ENCODE measurements around the gene AOC3. TPM values are rescaled to one million over a fixed set of nuclear protein-coding genes. Genes with fewer than 3 reads are reported as not detected.

AOC3 gene
- total and polyA plus RNA-seq, 2 of the 13 experiments (the other 11 are each of a cell fraction or from before 2014, with no cell fraction given), result 8.7 to 51.7 TPM

GRCh38 chr17:42900460-42901331, 49.7 kb downstream of the AOC3 start, which contains the start of gene G6PC1 (continued):
- TF ChIP-seq PAX8 (CRISPR knock-in tag; IDR thresholded peaks at IDR 0.05; ENCODE audit: borderline replicate concordance) (no peak), HCFC1 (IDR thresholded peaks at IDR 0.05; ENCODE audit: low read depth, low read length) (no peak), TEF (CRISPR knock-in tag; IDR thresholded peaks at IDR 0.05) (no peak), MXI1 (IDR thresholded peaks at IDR 0.05; ENCODE audit: borderline replicate concordance, low read depth, low read length) (peak; percentile 67; the same call in 1 of the 3 replicates), ZNF280D (CRISPR knock-in tag; IDR thresholded peaks at IDR 0.05) (0 out of 2 replicates have a peak, but pooled peaks have one; percentile 10), PPARG (CRISPR knock-in tag; conservative IDR thresholded peaks at IDR 0.05) (peak; percentile 66; the same call in 1 of the 2 replicates), ZNF678 (CRISPR knock-in tag; IDR thresholded peaks at IDR 0.05) (no peak), RXRB (CRISPR knock-in tag; IDR thresholded peaks at IDR 0.05; ENCODE audit: borderline replicate concordance) (peak; percentile 98), CCAR2 (optimal IDR thresholded peaks at IDR 0.05; ENCODE audit: low read depth, low read length) (no peak), ZNF33A (CRISPR knock-in tag; IDR thresholded peaks at IDR 0.05; ENCODE audit: borderline replicate concordance) (peak; percentile 79; the same call in 1 of the 2 replicates), PRMT3 (CRISPR knock-in tag; IDR thresholded peaks at IDR 0.05; ENCODE audit: borderline replicate concordance, low read depth) (no peak), SALL1 (CRISPR knock-in tag; IDR thresholded peaks at IDR 0.05) (peak; percentile 98), RBM39 (IDR thresholded peaks at IDR 0.05; ENCODE audit: low read depth, low read length, poor library complexity, severe bottlenecking) (no peak), SMYD3 (CRISPR knock-in tag; IDR thresholded peaks at IDR 0.05) (no peak), ZNF891 (CRISPR knock-in tag; IDR thresholded peaks at IDR 0.05) (no peak), GRHL1 (CRISPR knock-in tag; conservative IDR thresholded peaks at IDR 0.05) (no peak), GABPB1 (CRISPR knock-in tag; IDR thresholded peaks at IDR 0.05) (peak; percentile 9; the same call in 1 of the 2 replicates), KAT7 (CRISPR knock-in tag; IDR thresholded peaks at IDR 0.05; ENCODE audit: borderline replicate concordance) (no peak; the same call in 1 of the 2 replicates), ZNF780A (CRISPR knock-in tag; IDR thresholded peaks at IDR 0.05) (no peak), HOMEZ (CRISPR knock-in tag; IDR thresholded peaks at IDR 0.05; ENCODE audit: low read depth) (0 out of 2 replicates have a peak, but pooled peaks have one; percentile 10), NCOA2 (CRISPR knock-in tag; IDR thresholded peaks at IDR 0.05) (peak; percentile 91), LCORL (IDR thresholded peaks at IDR 0.05) (peak; percentile 57; the same call in 1 of the 2 replicates), LCORL (CRISPR knock-in tag; IDR thresholded peaks at IDR 0.05) (peak; percentile 92)

All from HepG2 (cell line).